Hepatocyte (in vitro differentiated cells): ENCODE data around the gene METTL24. TPM values are rescaled to one million over a fixed set of nuclear protein-coding genes. Genes with fewer than 3 reads are reported as not detected.

Experiments used
- DNase-seq: peaks from one replicate; pipeline ENCODE4 v3.0.0-alpha.2; 2016; ENCODE audit warnings: low spot score
- H2AFZ ChIP-seq: fragments of 200-600 bp; sonication (generic); 2 replicates; pipeline ENCODE4 v1.6.0; 2016; ENCODE audit warnings: antibody characterized with exemption, mild to moderate bottlenecking
- H3K27ac ChIP-seq: fragments of 200-600 bp; sonication (generic); 2 replicates; pipeline ENCODE4 v1.5.1; 2016; ENCODE audit warnings: mild to moderate bottlenecking
- H3K27me3 ChIP-seq: fragments of 200-600 bp; sonication (generic); 2 replicates; pipeline ENCODE4 v1.6.1; 2016
- H3K36me3 ChIP-seq: fragments of 200-600 bp; sonication (generic); replicated peaks from 2 replicates; pipeline ENCODE4 v1.5.1; 2016; ENCODE audit warnings: low read depth; ENCODE audit not compliant: insufficient read depth
- H3K4me1 ChIP-seq: fragments of 200-600 bp; sonication (generic); 2 replicates; pipeline ENCODE4 v1.5.1; 2016; ENCODE audit warnings: mild to moderate bottlenecking, moderate library complexity; ENCODE audit not compliant: insufficient read depth
- H3K4me2 ChIP-seq: fragments of 200-600 bp; sonication (generic); 2 replicates; pipeline ENCODE4 v1.6.0; 2016
- H3K4me3 ChIP-seq: fragments of 200-600 bp; sonication (generic); 2 replicates; pipeline ENCODE4 v1.5.1; 2016; ENCODE audit warnings: mild to moderate bottlenecking
- H3K79me2 ChIP-seq: fragments of 200-600 bp; sonication (generic); 2 replicates; pipeline ENCODE4 v1.6.0; 2017; ENCODE audit warnings: mild to moderate bottlenecking
- H3K9me2 ChIP-seq: fragments of 200-600 bp; sonication (generic); replicated peaks from 2 replicates; pipeline ENCODE4 v1.6.0; 2017; ENCODE audit warnings: mild to moderate bottlenecking; ENCODE audit not compliant: insufficient read depth
- H3K9me3 ChIP-seq: fragments of 200-600 bp; sonication (generic); 2 replicates; pipeline ENCODE4 v1.5.1; 2016; ENCODE audit warnings: low read depth, mild to moderate bottlenecking
- H4K20me1 ChIP-seq: fragments of 200-600 bp; sonication (generic); 2 replicates; pipeline ENCODE4 v1.6.0; 2016; ENCODE audit warnings: mild to moderate bottlenecking; ENCODE audit not compliant: insufficient read depth, poor library complexity, severe bottlenecking
- CTCF ChIP-seq: fragments of 200-600 bp; sonication (generic); IDR thresholded peaks from 2 replicates; pipeline ENCODE4 v1.5.1; 2016; ENCODE audit warnings: antibody characterized with exemption, mild to moderate bottlenecking; ENCODE audit not compliant: poor library complexity
- EZH2 ChIP-seq: fragments of 200-600 bp; sonication (generic); IDR thresholded peaks from 2 replicates; pipeline ENCODE4 v1.6.1; 2016; ENCODE audit warnings: antibody characterized with exemption, mild to moderate bottlenecking, borderline replicate concordance
- EZH2phosphoT487 ChIP-seq: fragments of 200-600 bp; sonication (generic); IDR thresholded peaks from one replicate; pipeline ENCODE4 v1.6.1; 2018; ENCODE audit warnings: antibody characterized with exemption, mild to moderate bottlenecking, low read depth, moderate library complexity; ENCODE audit not compliant: unreplicated experiment, severe bottlenecking
- WGBS: methylation state at CpG from one replicate; pipeline ENCODE4 v1.1.6; 2016; ENCODE audit warnings: low lambda C conversion rate; ENCODE audit errors: missing lambda C conversion rate; 5-methylcytosine and 5-hydroxymethylcytosine counted together
- polyA plus RNA-seq: library from polyadenylated mRNA; unstranded; fragments of >200 nt; fragmentation: Nextera tagmentation; extraction: Ambion mirVana; gene quantifications from 2 replicates; pipeline ENCODE4 v1.2.1, GENCODE V29; 2016
- total RNA-seq: library from RNA; depleted of rRNA; stranded (reverse); fragments of >200 nt; gene quantifications from 2 replicates; pipeline ENCODE4 v1.2.3, GENCODE V29; 2014

The METTL24 gene
- total and polyA plus RNA-seq, 2 experiments from 2014 or later: 2.2 to 5.7 TPM

- H4K20me1 ChIP-seq: no peaks in the 10 kb centered on the region
These were observed 107.3 kb downstream of the METTL24 start for GRCh38 chr6:110250838-110251237.

GRCh38 chr6:110250058-110250457 is 108.1 kb downstream of the METTL24 start:
- H3K9me3 ChIP-seq: no peaks in the 10 kb centered on the region
- H3K27ac ChIP-seq: no peak overlapping the region
- no peaks in the 10 kb centered on the region for H3K79me2 ChIP-seq
- no peaks in the 10 kb centered on the region for H4K20me1 ChIP-seq
- no peaks in the 10 kb centered on the region for H3K4me1 ChIP-seq
- TF ChIP-seq CTCF (no peak), EZH2phosphoT487 (no peak), EZH2 (no peak)
- WGBS: 84% methylated on average over 4 of the region's 4 CpGs
- no peak overlapping the region for H3K4me2 ChIP-seq
- H2AFZ ChIP-seq: no peak overlapping the region
- no peak for DNase-seq
- no peak overlapping the region for H3K4me3 ChIP-seq
- no peaks in the 10 kb centered on the region for H3K9me2 ChIP-seq
- H3K27me3 ChIP-seq: no peaks in the 10 kb centered on the region
- no peaks in the 10 kb centered on the region for H3K36me3 ChIP-seq

More at GRCh38 chr6:110250838-110251237, 107.3 kb downstream of the METTL24 start:
- Histone ChIP-seq H3K27me3 (no peaks in the 10 kb centered on the region), H2AFZ (no peak overlapping the region), H3K9me3 (no peaks in the 10 kb centered on the region), H3K36me3 (no peaks in the 10 kb centered on the region), H3K4me3 (no peak overlapping the region), H3K9me2 (no peaks in the 10 kb centered on the region), H3K4me1 (no peaks in the 10 kb centered on the region), H3K79me2 (no peaks in the 10 kb centered on the region), H3K4me2 (no peak overlapping the region), H3K27ac (no peak overlapping the region)
- TF ChIP-seq EZH2 (no peak), CTCF (no peak), EZH2phosphoT487 (no peak)
- WGBS: 73% methylated on average over 5 of the region's 5 CpGs
- DNase-seq: no peak

GRCh38 chr6:110246900-110247546 is 111.1 kb downstream of the METTL24 start:
- no peak overlapping the region for H3K4me2 ChIP-seq
- no peak overlapping the region for H3K27ac ChIP-seq
- TF ChIP-seq CTCF: no peak
- no peak for TF ChIP-seq EZH2phosphoT487
- no peak for TF ChIP-seq EZH2
- WGBS: 100% methylated on average over 3 of the region's 3 CpGs
- no peak overlapping the region for H2AFZ ChIP-seq
- no peaks in the 10 kb centered on the region for H4K20me1 ChIP-seq
- no peak overlapping the region for H3K4me3 ChIP-seq
- no peaks in the 10 kb centered on the region for H3K9me3 ChIP-seq
- no peak for DNase-seq
- no peaks in the 10 kb centered on the region for H3K27me3 ChIP-seq
- H3K9me2 ChIP-seq: no peaks in the 10 kb centered on the region
- H3K4me1 ChIP-seq: no peaks in the 10 kb centered on the region
- H3K79me2 ChIP-seq: no peaks in the 10 kb centered on the region
- H3K36me3 ChIP-seq: no peaks in the 10 kb centered on the region
